Natural killer cell (primary cell): Measurements from ENCODE around the gene ZBTB9. TPM values are rescaled to one million over a fixed set of nuclear protein-coding genes. Genes with fewer than 3 reads are reported as not detected.

Experiments
- ATAC-seq, 3 donors: fragments of 150-1000 bp in 2 of 3; fragments of 200-7000 bp in 1 of 3; cut with Tn5 transposase; 1 replicate in 1 of 3; 2 replicates in 2 of 3; pipeline ENCODE4 v1.10.0; 2021; ENCODE audit warnings: mild to moderate bottlenecking in 2 of 3, moderate library complexity in 2 of 3
- DNase-seq, 2 donors: peaks; one replicate each; pipeline versions ENCODE4 v3.0.0 to v3.0.0-alpha.2; 2013 to 2021; ENCODE audit warnings: mixed read lengths in 1 of 2
- H3K27ac ChIP-seq: one replicate; pipeline ENCODE4 v1.5.1; 2013; ENCODE audit warnings: mild to moderate bottlenecking, low read length
- H3K27me3 ChIP-seq: one replicate; pipeline ENCODE4 v1.6.1; 2013; ENCODE audit warnings: low read length; ENCODE audit not compliant: control insufficient read depth, insufficient read depth
- H3K36me3 ChIP-seq: one replicate; pipeline ENCODE4 v1.6.1; 2013; ENCODE audit warnings: low read length; ENCODE audit not compliant: control insufficient read depth, insufficient read depth
- H3K4me1 ChIP-seq: one replicate; pipeline ENCODE4 v1.6.1; 2013; ENCODE audit warnings: low read length; ENCODE audit not compliant: control insufficient read depth, insufficient read depth
- H3K4me3 ChIP-seq: one replicate; pipeline ENCODE4 v1.5.1; 2013; ENCODE audit warnings: low read length
- H3K9me3 ChIP-seq: one replicate; pipeline ENCODE4 v1.6.1; 2013; ENCODE audit warnings: low read length; ENCODE audit not compliant: control insufficient read depth, insufficient read depth
- H3K27ac Mint-ChIP-seq, 2 donors: one replicate each; pipeline ENCODE4 v1.8.0; 2022; ENCODE audit warnings: mild to moderate bottlenecking in 2 of 2, mixed read lengths in 2 of 2, moderate library complexity in 1 of 2
- H3K27me3 Mint-ChIP-seq, 2 donors: one replicate each; pipeline ENCODE4 v1.8.0; 2022; ENCODE audit warnings: low read depth in 2 of 2, mixed read lengths in 2 of 2
- H3K36me3 Mint-ChIP-seq: one replicate; pipeline ENCODE4 v1.8.0; 2022; ENCODE audit warnings: mixed read lengths
- H3K4me1 Mint-ChIP-seq, 2 donors: one replicate each; pipeline ENCODE4 v1.8.0; 2022; ENCODE audit warnings: mixed read lengths in 2 of 2
- H3K4me3 Mint-ChIP-seq: one replicate; pipeline ENCODE4 v1.8.0; 2022; ENCODE audit warnings: mild to moderate bottlenecking, moderate library complexity, mixed read lengths
- H3K9me3 Mint-ChIP-seq, 2 donors: one replicate each; pipeline ENCODE4 v1.8.0; 2022; ENCODE audit warnings: mixed read lengths in 2 of 2
- CTCF ChIP-seq: fragments of 200-600 bp; IDR thresholded peaks from one replicate; pipeline ENCODE4 v1.8.0; 2022; ENCODE audit warnings: antibody characterized with exemption
- WGBS: methylation state at CpG from one replicate; pipeline ENCODE4 v1.1.7; 2013; ENCODE audit warnings: missing lambda C conversion rate; ENCODE audit not compliant: insufficient coverage; 5-methylcytosine and 5-hydroxymethylcytosine counted together
- intact Hi-C: fragments of 100-400 bp; cut with micrococcal nuclease; formaldehyde crosslinking; loops from one replicate; pipeline ENCODE4 v1.14.2; 2022
- total RNA-seq, 4 donors: library from RNA; stranded (reverse); fragments of 120-200 nt in 1 of 4; gene quantifications; one replicate each; pipeline versions ENCODE4 v1.2.3 to v1.2.4, GENCODE V29; 2013 to 2022

The ZBTB9 gene
- total RNA-seq, 3 donors from 2014 or later (not counting 1 experiment from before 2014, with no cell fraction given), result 3.8 to 5.1 (median 3.9) TPM

- Histone ChIP-seq H3K27me3 (no peaks in the 10 kb centered on the region), H3K36me3 (no peaks in the 10 kb centered on the region), H3K4me3 (no peak overlapping the region), H3K9me3 (no peaks in the 10 kb centered on the region), H3K4me1 (peaks cover 23% of the 10 kb centered on the region), H3K27ac (no peak overlapping the region)
- no peaks in the 10 kb centered on the region for H3K36me3 Mint-ChIP-seq
- no peak for TF ChIP-seq CTCF
- no peaks in the 10 kb centered on the region for H3K27me3 Mint-ChIP-seq
- H3K27ac Mint-ChIP-seq, result peak overlapping the region in 1 of 2 donors; percentile 98
- no peak for DNase-seq
- intact Hi-C loops, result loop anchor here (10.0 kb wide), 1 partner anchor 119 kb away; no protein-coding TSS in a partner anchor
- ATAC-seq, result no peak
- 97% methylated on average over 12 of the region's 12 CpGs for WGBS
- peaks cover 28 to 42% of the 10 kb centered on the region in 2 donors for H3K4me1 Mint-ChIP-seq
- no peaks in the 10 kb centered on the region for H3K9me3 Mint-ChIP-seq
- peak overlapping the region; percentile 31 for H3K4me3 Mint-ChIP-seq
Measured at GRCh38 chr6:33456156-33456555, 1.8 kb downstream of the ZBTB9 start.

GRCh38 chr6:33458676-33459075, 4.3 kb downstream of the ZBTB9 start:
- no peak for DNase-seq
- H3K27ac ChIP-seq, result no peak overlapping the region
- Mint-ChIP-seq H3K4me3 (no peak overlapping the region), H3K27ac (no peak overlapping the region), H3K4me1 (peaks cover 19 to 25% of the 10 kb centered on the region in 2 donors), H3K27me3 (peaks cover 0 to 8% of the 10 kb centered on the region in 2 donors), H3K9me3 (no peaks in the 10 kb centered on the region), H3K36me3 (no peaks in the 10 kb centered on the region)
- WGBS, result 92% methylated on average over 3 of the region's 3 CpGs
- H3K4me1 ChIP-seq, result peaks cover 11% of the 10 kb centered on the region
- ATAC-seq, result no peak
- no peaks in the 10 kb centered on the region for H3K27me3 ChIP-seq
- H3K4me3 ChIP-seq, result no peak overlapping the region
- H3K36me3 ChIP-seq, result no peaks in the 10 kb centered on the region
- no peak for TF ChIP-seq CTCF
- no peaks in the 10 kb centered on the region for H3K9me3 ChIP-seq
- intact Hi-C loops, result loop anchor here (10.0 kb wide), 1 partner anchor 116 kb away; no protein-coding TSS in a partner anchor

GRCh38 chr6:33459226-33459625, 4.8 kb downstream of the ZBTB9 start:
- no peak for TF ChIP-seq CTCF
- Histone ChIP-seq H3K4me1 (peaks cover 8% of the 10 kb centered on the region), H3K4me3 (no peak overlapping the region), H3K27ac (no peak overlapping the region), H3K9me3 (no peaks in the 10 kb centered on the region), H3K36me3 (no peaks in the 10 kb centered on the region), H3K27me3 (no peaks in the 10 kb centered on the region)
- DNase-seq (no peak), ATAC-seq (no peak)
- Mint-ChIP-seq H3K36me3 (no peaks in the 10 kb centered on the region), H3K4me1 (peaks cover 14 to 20% of the 10 kb centered on the region in 2 donors), H3K27me3 (peaks cover 0 to 9% of the 10 kb centered on the region in 2 donors), H3K4me3 (no peak overlapping the region), H3K9me3 (no peaks in the 10 kb centered on the region), H3K27ac (no peak overlapping the region)
- 100% methylated on average over 2 of the region's 2 CpGs for WGBS
- intact Hi-C loops, result loop anchor here (10.0 kb wide), 1 partner anchor 116 kb away; no protein-coding TSS in a partner anchor
